Fibroblast of villous mesenchyme (primary cell): ENCODE measurements around the gene ZBTB20. TPM values are rescaled to one million over a fixed set of nuclear protein-coding genes. Genes with fewer than 3 reads are reported as not detected.

Experiments
- DNase-seq: peaks from one replicate; pipeline ENCODE4 v3.0.0-alpha.2; 2010; ENCODE audit warnings: low read depth
- H3K4me3 ChIP-seq: 2 replicates; pipeline ENCODE4 v1.5.1; 2011; ENCODE audit warnings: low read depth, mild to moderate bottlenecking, low read length
- CTCF ChIP-seq: IDR thresholded peaks from 2 replicates; pipeline ENCODE4 v1.5.1; 2012; ENCODE audit warnings: low read depth, mild to moderate bottlenecking, low read length; ENCODE audit not compliant: insufficient read depth
- total RNA-seq: library from RNA; depleted of rRNA; stranded (reverse); fragments of >200 nt; gene quantifications from 2 replicates; pipeline ENCODE4 v1.2.3, GENCODE V29; 2012

The ZBTB20 gene
- total RNA-seq, 1 donor: 28.1 TPM

GRCh38 chr3:114567771-114568170 lies 579.3 kb downstream of the ZBTB20 start:
- no peak for TF ChIP-seq CTCF
- H3K4me3 ChIP-seq: no peak overlapping the region
- DNase-seq: no peak

- DNase-seq: no peak
- H3K4me3 ChIP-seq: no peak overlapping the region
- no peak for TF ChIP-seq CTCF
Observed at GRCh38 chr3:114566767-114567166, 580.3 kb downstream of the ZBTB20 start.

GRCh38 chr3:114566162-114566755 lies 580.8 kb downstream of the ZBTB20 start:
- TF ChIP-seq CTCF: no peak
- no peak overlapping the region for H3K4me3 ChIP-seq
- no peak for DNase-seq

- DNase-seq: peak; percentile 42
- H3K4me3 ChIP-seq: no peak overlapping the region
- TF ChIP-seq CTCF: no peak
Observed at GRCh38 chr3:114565216-114565615, 581.9 kb downstream of the ZBTB20 start.

- DNase-seq: no peak
- no peak overlapping the region for H3K4me3 ChIP-seq
- TF ChIP-seq CTCF: no peak
Observed at GRCh38 chr3:114563720-114564119, 583.4 kb downstream of the ZBTB20 start.

GRCh38 chr3:114562557-114562956 lies 584.5 kb downstream of the ZBTB20 start:
- TF ChIP-seq CTCF: no peak
- H3K4me3 ChIP-seq: no peak overlapping the region
- DNase-seq: no peak

- no peak overlapping the region for H3K4me3 ChIP-seq
- TF ChIP-seq CTCF: no peak
- no peak for DNase-seq
Observed at GRCh38 chr3:114558271-114558670, 588.8 kb downstream of the ZBTB20 start.
